Measurements from ENCODE around the gene SYT1.

Gene SYT1

DNA sequence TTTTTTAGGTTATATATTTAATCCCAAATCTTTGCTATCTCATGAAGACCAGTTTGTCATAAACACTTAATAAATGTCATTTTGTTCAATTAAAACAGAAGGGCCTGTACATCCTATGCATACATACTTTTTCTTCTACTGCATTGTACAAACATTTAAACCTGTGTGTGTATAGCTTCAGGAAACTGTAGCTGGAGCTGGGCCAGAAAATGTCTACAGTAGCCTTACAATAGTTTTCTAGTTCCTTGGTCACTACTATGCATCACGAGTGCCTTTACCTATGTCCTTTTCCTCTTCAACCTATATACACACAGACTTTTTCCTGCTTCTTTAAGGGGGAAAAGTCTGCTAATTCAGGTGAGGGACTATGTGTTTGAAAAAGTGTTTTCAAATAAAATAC is 523.4 kb downstream of the SYT1 start:
- in situ Hi-C loops (cut with HindIII; ENCODE audit: low sequenced_read_pairs): no loop called here
- TF ChIP-seq, protein P1, sequence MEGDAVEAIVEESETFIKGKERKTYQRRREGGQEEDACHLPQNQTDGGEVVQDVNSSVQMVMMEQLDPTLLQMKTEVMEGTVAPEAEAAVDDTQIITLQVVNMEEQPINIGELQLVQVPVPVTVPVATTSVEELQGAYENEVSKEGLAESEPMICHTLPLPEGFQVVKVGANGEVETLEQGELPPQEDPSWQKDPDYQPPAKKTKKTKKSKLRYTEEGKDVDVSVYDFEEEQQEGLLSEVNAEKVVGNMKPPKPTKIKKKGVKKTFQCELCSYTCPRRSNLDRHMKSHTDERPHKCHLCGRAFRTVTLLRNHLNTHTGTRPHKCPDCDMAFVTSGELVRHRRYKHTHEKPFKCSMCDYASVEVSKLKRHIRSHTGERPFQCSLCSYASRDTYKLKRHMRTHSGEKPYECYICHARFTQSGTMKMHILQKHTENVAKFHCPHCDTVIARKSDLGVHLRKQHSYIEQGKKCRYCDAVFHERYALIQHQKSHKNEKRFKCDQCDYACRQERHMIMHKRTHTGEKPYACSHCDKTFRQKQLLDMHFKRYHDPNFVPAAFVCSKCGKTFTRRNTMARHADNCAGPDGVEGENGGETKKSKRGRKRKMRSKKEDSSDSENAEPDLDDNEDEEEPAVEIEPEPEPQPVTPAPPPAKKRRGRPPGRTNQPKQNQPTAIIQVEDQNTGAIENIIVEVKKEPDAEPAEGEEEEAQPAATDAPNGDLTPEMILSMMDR (IDR thresholded peaks at IDR 0.05; ENCODE audit: low read depth, low read length, missing control alignments): no peak
- no peak for DNase-seq (ENCODE audit: low read depth)
- H3K4me3 ChIP-seq (ENCODE audit: low read depth, low read length): no peak overlapping the region

DNA sequence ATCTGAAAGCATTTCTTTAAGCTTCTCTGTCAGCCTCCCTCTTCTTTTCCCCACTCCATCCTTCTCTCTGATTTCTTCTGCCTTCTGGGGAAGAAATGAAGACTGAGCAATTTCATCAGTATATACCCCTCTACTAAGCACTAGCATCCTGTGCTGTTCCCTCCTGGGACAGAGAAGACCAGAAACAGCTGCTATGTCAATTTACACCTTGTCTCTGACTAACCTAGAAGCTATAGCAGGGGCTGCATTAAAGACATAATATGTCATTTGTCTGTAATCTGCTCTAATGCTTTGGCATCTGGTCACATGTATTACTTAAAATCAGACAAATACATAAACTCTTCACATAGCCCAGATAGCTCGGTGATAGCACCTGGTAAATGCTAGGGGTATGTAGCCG is 529.3 kb downstream of the SYT1 start:
- no peak for DNase-seq (ENCODE audit: low read depth)
- TF ChIP-seq, protein P1 (IDR thresholded peaks at IDR 0.05; ENCODE audit: low read depth, low read length, missing control alignments): no peak
- H3K4me3 ChIP-seq (ENCODE audit: low read depth, low read length): no peak overlapping the region
- in situ Hi-C loops (cut with HindIII; ENCODE audit: low sequenced_read_pairs): no loop called here

DNA sequence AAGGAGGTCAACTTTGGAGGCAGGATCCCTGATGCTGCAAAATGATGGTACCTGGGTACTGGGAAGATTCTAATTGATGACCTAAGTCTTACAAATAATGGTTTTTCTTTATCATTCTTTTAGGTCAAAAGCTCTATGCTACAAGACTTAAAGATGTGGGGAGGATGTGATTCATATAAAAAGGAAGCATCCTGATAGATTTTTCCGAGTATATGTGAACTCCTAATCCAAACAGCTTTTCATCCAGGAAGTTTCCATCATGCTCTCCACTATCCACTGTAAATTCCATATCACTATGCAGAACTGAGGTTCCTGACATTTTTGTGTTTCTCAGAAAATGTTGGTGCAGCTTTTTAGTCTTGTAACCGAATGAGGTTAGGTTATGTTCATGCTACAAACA is 533.0 kb downstream of the SYT1 start:
- no peak for DNase-seq (ENCODE audit: low read depth)
- TF ChIP-seq, protein P1 (IDR thresholded peaks at IDR 0.05; ENCODE audit: low read depth, low read length, missing control alignments): no peak
- in situ Hi-C loops (cut with HindIII; ENCODE audit: low sequenced_read_pairs): no loop called here
- no peak overlapping the region for H3K4me3 ChIP-seq (ENCODE audit: low read depth, low read length)

DNA sequence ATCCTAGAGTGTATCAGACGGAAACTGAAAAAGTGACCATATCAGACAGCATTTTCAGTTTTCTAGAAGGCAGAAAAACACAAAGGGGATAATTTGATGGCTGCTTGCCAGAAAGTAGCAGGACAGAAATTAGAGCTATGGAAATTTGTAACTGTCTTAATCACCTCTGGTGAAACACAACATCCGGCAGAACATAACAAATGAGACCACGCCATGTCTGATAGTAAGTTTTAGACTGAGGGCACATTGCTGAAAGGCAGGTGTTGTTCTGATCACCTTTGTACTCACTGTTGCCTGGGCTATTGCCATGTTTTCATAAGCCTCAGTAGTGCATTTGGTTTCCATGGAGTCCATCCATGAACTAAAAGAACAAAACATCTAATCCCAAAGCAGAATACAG is 535.9 kb downstream of the SYT1 start:
- H3K4me3 ChIP-seq (ENCODE audit: low read depth, low read length): no peak overlapping the region
- TF ChIP-seq, protein P1 (IDR thresholded peaks at IDR 0.05; ENCODE audit: low read depth, low read length, missing control alignments): no peak
- in situ Hi-C loops (cut with HindIII; ENCODE audit: low sequenced_read_pairs): loop anchor here (25.0 kb wide), 1 partner anchor 137 kb away; no protein-coding TSS in a partner anchor
- no peak for DNase-seq (ENCODE audit: low read depth)

DNA sequence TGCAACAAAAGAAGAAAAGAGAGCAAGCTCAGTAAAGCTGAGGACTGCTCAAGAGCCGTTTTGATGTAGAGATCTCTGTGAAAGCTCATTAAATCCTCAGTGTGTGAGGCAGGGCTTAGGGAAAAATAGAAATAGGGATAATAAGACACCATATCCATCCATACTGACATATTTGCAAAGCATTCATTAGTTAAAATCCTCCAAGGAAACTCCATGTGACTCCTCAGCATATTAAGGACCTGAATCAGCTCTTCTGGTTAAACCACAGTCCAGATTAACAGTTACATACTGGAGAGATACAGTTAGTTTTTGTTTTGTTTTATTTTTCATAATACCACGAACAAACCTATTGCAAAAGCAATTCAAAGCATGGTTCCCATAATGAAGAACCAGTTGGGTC is 538.0 kb downstream of the SYT1 start:
- TF ChIP-seq, protein P1 (IDR thresholded peaks at IDR 0.05; ENCODE audit: low read depth, low read length, missing control alignments): no peak
- DNase-seq (ENCODE audit: low read depth): no peak
- in situ Hi-C loops (cut with HindIII; ENCODE audit: low sequenced_read_pairs): loop anchor here (25.0 kb wide), 1 partner anchor 135 kb away; no protein-coding TSS in a partner anchor

DNA sequence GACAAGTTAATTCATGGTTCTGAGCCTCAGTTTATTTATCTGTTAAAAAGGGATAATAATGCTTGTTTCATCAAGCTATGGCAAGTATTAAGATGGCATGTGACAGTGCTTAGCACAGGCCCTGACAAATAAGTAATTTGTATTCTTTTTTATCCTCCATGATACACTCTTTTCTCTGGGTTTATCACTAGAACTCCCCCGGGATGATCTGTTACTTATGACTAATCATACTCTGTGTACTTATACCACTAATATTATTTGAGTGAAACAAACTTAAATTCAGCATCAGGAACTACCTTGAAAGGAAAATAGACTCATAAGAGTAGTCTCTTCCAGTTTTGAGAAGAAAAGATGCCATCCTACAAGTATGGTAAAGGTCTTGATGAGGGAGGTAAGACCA is 542.4 kb downstream of the SYT1 start:
- TF ChIP-seq, protein P1 (IDR thresholded peaks at IDR 0.05; ENCODE audit: low read depth, low read length, missing control alignments): no peak
- in situ Hi-C loops (cut with HindIII; ENCODE audit: low sequenced_read_pairs): loop anchor here (25.0 kb wide), 1 partner anchor 130 kb away; no protein-coding TSS in a partner anchor
- no peak overlapping the region for H3K4me3 ChIP-seq (ENCODE audit: low read depth, low read length)
- DNase-seq (ENCODE audit: low read depth): no peak

More for the DNA sequence above, 538.0 kb downstream of the SYT1 start:
- no peak overlapping the region for H3K4me3 ChIP-seq (ENCODE audit: low read depth, low read length)

All from astrocyte of the cerebellum (primary cell).